Right ventricle myocardium inferior (tissue), 1 donor: ENCODE results near the gene PRRC1. TPM values are rescaled to one million over a fixed set of nuclear protein-coding genes. Genes with fewer than 3 reads are reported as not detected.

Experiments
- ATAC-seq: fragments of 200-7000 bp; cut with Tn5 transposase; one replicate; pipeline ENCODE4 v1.9.1; 2020; ENCODE audit warnings: mild to moderate bottlenecking, moderate library complexity
- DNase-seq: peaks from one replicate; pipeline ENCODE4 v3.0.0; 2021; ENCODE audit errors: missing footprints
- intact Hi-C: fragments of 100-400 bp; cut with DNase I; formaldehyde crosslinking; loops from one replicate; pipeline ENCODE4 v1.11.0; 2022
- long read RNA-seq: library from polyadenylated mRNA; unstranded; transcript quantifications from one replicate; pipeline ENCODE4 v2.0.0, GENCODE V29; 2021
- total RNA-seq: library from RNA; stranded (reverse); fragmentation: NEBNext Ultra II Directional; extraction: Animal tissue kit (Norgen Biotek cat#: 25700); gene quantifications from one replicate; pipeline ENCODE4 v1.2.1, GENCODE V29; 2021
- donor health status: DM: no; HTN: yes; CAD: no; lungs with severe emphysema.

The PRRC1 gene
- 20.3 TPM for total RNA-seq
- long read RNA-seq, full-length matches to known transcripts = 8 of 9 reads
- long read RNA-seq, partial matches to known transcripts = 0 of 9 reads
- long read RNA-seq, other reads (novel, unspliced or antisense) = 1 of 9 reads

DNA sequence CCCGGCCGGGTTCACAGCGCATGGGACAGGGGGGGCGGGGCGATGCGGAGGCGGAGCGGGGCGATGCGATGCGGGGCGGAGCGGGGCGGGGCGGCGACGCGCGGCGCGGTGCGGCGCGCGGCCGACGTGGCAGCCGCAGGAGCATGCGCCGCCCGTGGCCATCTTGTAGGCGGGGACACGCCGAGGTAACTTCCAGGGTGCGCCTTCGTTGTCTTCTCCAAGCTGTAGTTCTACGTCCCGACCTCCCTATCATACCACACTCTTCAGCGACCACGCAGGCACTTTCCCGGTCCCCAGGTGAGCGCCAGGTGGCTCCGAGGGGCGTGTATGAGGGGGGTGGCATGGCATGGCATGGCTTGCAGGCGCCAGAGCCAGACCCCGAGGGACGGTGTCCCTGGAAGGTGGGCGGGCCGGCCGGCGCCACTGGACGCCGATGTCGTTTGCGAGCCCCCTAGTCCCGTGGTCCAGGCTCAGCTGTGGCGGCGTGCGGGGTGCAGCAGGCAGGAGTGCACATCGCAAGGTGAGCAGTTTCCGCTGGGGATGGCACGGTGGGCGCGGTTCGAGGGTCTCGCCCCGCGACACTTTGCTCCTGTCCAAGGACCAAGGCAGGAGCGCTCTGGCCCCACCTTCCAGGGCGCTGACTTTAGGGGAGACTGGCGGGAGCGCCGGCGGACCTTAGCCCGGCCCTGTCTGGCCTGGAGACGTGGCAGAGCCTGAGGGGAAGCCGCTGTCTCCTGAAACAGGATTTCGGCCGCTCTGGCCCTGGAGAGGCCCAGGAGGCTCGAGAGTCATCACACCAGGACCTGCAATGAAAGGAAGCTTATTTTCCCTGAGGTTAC, at the start of gene PRRC1:
PRRC1 (plus strand) TSS at position 161 of the 839 bp plus-strand sequence. CDS start 5,840 bp downstream, outside the sequence.
- peak; percentile 90 for DNase-seq
- intact Hi-C loops = no loop called here
- peak; percentile 97 for ATAC-seq

DNA sequence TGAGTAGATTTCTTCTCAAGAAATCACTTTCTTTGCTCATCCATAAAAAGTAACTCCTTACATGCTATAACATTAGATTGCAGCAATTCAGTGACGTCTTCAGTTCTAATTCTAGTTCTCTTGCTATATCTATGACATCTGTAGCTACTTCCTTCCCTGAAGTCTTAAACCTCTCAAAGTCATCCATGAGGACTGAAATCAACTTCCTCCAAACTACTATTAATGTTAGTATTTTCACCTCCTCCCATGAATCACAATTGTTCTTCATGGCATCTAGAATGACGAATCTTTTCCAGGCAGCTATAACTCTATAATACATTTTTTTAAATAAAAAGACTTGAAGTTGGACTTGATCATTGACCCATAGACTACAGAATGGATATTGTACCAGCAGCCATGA, 46.2 kb upstream of the PRRC1 start:
- intact Hi-C loops = no loop called here
- ATAC-seq (no peak), DNase-seq (no peak)

DNA sequence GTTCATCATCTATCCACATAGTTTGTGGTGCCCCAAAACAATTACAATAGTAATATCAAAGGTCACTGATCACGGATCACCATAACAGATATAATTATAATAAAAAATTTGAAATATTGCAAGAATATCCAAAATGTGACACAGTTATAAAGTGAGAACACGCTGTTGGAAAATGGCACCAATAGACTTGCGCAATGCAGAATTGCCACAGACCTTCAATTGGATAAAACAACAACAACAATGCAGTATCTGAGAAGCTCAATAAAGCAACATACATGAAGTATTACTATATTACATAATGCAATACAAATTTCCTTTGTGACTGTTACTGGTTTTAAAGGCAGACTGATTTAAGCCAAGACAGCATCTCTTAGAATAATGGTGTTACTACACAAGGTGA, 44.7 kb upstream of the PRRC1 start:
- intact Hi-C loops = no loop called here
- no peak for DNase-seq
- no peak for ATAC-seq

DNA sequence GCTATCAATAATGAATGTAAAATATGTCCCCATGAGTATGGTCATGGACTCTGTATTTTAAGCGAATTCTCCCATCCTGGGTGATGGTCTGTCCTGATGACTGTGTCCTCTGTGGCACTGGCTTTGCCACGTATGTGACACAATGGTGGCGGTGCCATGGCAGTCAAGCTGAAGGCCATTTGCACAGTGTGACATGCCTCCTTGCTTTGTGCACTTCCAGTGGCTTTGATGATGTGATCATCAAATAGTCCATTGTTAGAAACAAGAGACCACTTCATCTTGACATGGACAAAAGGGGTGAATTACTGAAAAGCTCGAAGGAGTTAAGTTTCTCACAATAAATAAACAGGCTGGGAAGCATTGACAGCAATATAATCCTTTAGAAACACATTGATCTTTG, 31.0 kb upstream of the PRRC1 start:
- ATAC-seq (no peak), DNase-seq (no peak)
- intact Hi-C loops = no loop called here

DNA sequence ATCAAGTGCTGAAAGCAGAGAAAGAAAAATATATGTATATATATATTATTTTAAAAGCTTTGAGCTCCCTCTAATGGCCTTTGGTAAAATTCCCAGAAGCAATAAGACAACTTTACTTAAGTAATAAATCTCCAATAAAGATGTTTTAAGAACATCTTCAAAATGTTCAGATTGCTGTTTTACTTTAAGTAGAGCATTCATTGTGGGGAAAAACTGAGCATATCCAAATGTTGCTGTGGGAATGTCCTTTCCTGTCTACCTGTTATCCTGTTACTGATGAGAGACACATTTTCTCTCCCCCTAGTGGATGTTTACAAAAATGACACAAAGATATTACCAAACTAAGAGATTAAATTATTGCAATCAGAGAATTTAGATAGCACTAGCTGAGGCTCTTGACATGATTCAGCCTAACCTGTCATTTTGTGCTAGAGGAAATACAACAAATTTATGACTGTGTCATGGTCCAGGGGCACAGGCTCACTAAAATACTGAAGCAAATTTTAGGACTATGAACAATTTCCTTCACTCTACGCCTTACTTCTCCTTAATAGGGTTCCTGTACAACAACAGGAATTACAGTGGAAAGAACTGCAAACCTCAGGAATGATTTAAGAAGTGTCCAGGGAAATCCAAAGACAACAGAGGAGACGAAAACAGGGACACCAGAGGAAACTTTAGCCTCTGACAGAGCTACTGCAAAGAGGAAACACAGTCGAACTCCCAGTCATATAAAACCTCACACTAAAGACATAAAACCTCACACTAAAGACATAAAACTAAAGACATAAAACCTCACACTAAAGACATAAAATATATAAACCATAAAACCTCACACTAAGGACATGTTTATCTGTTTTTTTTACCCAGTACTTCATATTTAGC, 24.3 kb upstream of the PRRC1 start:
- intact Hi-C loops = loop anchor here (1.0 kb wide), 1 partner anchor 203 kb away; the partner anchor contains the start of gene MEGF10
- ATAC-seq (no peak), DNase-seq (no peak)

DNA sequence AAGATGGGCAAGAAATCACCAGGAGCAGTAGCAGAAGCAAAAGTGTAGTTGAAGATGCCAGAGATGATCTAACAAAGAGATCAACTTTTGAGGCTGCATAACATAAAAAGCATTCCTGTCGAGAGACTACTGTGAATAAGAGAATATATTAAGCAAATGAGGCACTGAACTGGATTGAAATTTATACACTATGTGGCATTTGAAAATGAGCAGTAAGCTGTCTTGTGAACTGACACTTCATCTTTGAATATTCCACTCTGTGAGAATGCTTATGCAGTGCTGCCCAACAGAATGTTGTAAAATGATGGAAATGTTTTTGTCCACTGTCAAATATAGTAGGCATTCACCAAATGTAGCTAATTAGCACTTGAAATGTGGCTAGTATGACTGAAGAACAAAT, 18.9 kb upstream of the PRRC1 start:
- intact Hi-C loops = no loop called here
- ATAC-seq (no peak), DNase-seq (no peak)

DNA sequence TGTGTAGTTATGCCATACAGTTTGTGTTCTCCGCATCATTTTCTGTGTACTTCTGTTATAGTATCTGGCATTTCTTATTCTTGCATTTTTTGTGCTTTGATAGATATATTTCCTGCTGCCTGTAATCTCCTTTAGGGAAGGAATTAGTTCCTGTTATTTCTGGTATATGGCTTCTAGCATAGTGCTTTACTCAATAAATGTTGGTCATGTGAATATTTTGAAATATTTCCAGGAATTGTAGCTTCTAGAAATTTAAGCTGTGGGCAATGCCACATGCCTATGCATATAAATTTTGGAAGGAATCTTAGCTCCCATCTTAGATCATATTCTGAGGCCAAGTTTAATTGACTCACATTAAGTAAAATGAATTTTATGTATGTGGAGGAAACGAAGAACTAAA, 11.5 kb upstream of the PRRC1 start:
- no peak for DNase-seq
- intact Hi-C loops = no loop called here
- ATAC-seq = no peak

DNA sequence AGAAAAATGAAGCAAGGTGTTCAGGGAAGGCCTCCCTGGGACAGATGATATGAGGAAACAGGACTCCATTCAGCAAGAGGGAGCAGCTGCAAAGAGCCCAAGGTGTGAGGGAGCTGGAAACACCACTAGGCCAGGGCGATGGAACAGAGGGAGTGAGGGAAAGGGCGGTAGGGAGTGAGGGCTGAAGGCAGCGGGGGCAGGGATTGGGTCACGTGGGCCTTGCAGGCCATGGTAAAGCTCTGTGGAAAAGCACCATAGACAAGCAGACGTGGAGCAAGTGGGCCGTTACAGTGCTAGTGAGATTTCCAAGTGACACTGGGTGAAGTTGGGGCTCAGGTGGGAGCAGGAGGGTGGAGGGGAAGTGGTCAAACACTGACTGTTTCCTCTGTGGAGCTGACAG, 10.8 kb upstream of the PRRC1 start:
- ATAC-seq = no peak
- no peak for DNase-seq
- intact Hi-C loops = no loop called here

GRCh38 chr5:127508644-127509373, 8.6 kb upstream of the PRRC1 start:
- DNase-seq = no peak
- intact Hi-C loops = no loop called here
- no peak for ATAC-seq

DNA sequence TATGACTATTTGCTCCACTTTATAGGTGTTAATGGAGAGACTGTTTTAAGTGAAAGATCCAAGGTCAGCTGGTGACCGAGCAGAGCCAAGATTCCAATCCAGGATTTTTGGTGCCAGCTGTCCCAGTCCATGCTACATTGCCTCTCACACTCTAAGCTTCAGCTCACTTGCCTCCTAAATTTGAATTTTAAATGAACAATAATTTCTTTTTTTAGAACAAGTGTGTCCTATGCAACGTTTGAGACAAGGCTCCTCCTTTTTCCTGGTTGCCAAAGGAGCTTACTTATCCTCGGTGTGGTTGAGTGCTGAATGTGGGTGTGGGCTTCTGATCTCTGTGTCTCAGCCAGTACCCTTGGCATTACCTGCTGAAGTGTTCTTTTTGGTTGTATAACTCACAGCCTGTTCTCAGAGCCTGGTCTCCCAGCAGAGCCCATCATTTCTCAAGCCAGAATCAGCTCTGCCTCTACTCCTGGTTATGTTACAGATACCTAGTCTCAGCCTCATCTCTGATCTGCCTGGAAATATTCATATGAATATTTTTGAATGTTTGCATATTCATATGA, 4.0 kb upstream of the PRRC1 start:
- ATAC-seq (no peak), DNase-seq (no peak)
- intact Hi-C loops = no loop called here

GRCh38 chr5:127514816-127515215, 2.6 kb upstream of the PRRC1 start:
- ATAC-seq (no peak), DNase-seq (no peak)
- intact Hi-C loops = no loop called here

DNA sequence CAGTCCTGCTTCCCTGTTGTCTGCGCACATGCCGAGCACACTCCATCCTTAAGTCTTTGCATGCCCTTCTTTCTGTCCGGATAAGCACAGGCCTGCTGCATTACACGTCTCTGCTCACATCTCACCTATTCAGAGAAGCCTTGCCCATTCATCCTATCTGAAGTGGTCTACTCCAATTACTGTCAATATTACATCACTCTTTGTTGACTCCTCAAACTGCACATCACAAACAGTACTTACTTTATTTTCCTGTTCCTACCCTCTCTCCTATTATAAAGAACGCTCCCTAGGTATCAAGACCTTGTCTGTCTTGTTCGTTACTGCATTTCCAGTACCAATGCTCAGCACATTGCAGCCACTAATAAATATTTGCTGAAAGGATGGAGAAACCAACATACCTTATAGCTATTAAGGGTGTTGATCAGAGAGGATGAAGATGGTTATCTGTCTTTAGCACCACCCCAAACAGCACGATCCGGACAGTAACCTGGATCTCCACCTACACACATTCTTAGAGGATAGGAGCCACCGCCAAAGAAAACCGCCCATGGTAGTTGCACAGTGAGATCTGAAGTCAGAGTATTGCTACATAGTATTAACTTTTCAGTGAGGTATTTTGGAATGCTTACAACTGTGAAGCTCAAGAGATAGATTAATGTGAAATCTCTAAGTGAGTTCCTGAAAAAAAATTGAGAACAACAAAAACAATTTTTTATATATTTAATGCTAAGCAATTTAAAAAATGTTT, 1.6 kb upstream of the PRRC1 start:
- no peak for DNase-seq
- intact Hi-C loops = no loop called here
- ATAC-seq = no peak

DNA sequence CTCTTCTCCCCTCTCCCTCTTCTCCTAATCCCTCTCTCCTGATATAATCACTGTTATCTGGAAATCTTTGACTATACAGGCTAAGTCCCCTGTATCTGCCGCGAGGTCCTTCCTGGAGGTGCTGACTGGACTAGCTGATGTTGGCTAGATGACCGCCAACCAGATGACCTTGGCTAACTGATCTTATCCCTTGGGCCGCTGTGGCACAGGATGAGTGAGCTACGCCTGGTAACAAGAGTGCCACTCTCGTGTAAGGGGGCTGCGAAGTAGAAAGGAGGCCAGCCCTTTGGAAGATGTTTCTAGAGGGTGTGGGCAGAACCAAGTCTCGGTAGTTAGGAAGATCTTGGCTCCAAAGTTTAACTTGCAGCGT, 345 bp upstream of the PRRC1 start:
- intact Hi-C loops = no loop called here
- ATAC-seq = peak; percentile 42
- no peak for DNase-seq

DNA sequence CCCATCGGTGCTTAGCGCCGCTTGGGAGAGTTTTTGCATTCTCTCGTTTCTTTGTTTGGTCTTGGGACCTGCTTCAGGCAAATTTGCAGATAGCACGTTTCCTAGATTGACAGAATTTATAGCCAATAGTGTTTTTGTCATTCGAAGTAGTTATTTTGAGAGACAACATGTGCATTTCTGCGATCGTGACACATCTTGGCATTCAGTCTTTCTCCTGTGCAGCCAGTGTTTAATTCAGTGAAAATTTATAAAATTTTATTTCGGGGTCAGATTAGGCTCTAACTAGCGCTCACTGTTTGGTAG, 830 bp downstream of the PRRC1 start:
- intact Hi-C loops = no loop called here
- no peak for DNase-seq
- ATAC-seq = no peak

- DNase-seq (no peak), ATAC-seq (no peak)
- intact Hi-C loops = no loop called here
Observed at GRCh38 chr5:127519527-127519926, 2.1 kb downstream of the PRRC1 start.

DNA sequence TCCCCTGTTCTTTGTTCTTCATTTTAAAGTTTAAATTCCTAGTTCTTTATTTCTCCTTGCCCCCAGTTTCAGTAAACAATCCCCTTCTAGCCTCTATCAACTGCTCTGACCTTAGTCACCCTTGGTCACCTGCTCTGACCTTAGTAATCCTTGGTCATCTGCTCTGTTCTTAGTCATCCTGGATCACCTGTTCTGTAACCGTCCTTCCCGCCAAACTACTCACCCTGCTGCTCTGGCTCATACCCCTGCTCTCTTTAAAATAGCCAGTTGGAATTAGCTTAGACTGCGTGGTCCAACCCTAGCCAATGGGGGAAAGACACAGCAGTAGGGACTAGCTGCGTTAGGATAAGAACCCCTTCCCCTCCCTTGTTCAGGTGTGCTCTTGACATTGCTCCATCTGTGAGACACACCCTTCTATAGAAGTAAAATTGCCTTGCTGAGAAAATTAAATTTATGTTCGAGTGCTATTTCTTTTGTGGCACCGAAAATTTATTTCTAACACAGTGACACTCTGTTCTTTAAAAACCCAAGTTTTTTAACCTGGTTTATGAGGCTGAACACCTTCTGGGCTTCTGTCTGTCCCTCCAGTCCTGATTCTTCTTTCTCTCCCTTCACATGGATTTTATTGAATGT, 3.8 kb downstream of the PRRC1 start:
- intact Hi-C loops = no loop called here
- ATAC-seq = no peak

DNA sequence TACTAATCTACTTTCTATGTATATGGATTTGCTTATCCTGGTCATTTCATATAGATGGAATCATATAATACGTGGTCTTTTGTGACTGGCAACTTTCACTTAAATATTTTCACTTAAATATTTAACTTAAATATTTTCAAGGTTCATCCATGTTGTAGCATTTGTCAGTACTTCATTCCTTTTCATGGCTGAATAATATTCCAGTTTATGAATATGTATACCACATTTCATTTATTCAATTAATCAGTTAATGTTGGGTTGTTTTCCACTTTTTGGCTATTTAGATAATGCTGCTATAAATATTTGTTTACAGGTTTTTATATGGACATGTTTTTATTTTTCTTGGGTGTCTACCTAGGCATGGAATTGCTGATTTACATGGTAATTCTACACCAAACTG, 7.7 kb downstream of the PRRC1 start:
- no peak for ATAC-seq
- DNase-seq = no peak
- intact Hi-C loops = no loop called here

More for the DNA sequence above, 3.8 kb downstream of the PRRC1 start:
- DNase-seq = no peak
